Stimulated activated CD8-positive, alpha-beta memory T cell treated with anti-CD3 and anti-CD28 coated beads, Interleukin-7, amount 100 ng/mL, for 24 hours (primary cell): ENCODE data around the gene ARID3A.

ENCODE experiments used
- DNase-seq: peaks from one replicate; pipeline ENCODE4 v3.0.0-alpha.2; 2020; ENCODE audit warnings: low read depth

The ARID3A gene

DNA sequence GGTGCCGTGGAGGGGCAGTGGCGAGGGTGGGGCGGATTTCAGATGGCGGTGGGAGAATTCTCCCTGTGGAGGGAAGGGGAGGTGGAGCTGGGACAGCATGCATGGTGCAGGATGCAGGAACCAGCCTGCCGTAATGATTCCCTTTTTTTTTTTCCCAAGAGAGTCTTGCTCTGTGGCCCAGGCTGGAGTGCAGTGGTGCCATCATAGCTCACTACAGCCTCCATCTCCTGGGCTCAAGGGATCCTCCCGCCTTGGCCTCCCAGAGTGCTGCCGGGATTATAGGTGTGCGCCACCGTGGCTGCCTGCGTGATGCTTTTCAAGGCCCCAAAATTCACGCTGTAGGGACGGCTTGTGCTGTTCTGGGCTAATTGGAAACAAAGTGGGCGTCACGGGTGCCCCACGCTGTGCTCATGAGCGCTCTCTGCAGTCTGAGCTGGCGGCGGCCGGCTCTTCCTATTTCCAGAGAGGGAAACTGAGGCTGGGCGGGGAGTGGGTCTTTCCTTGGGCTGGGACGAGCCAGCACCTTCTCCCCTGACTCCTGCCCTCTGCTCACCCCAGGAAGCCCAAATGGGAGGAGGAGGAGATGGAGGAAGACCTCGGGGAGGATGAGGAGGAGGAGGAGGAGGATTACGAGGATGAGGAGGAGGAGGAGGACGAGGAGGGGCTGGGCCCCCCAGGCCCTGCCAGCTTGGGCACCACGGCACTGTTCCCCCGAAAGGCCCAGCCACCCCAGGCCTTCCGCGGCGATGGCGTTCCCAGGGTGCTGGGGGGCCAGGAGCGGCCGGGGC lies 6.2 kb downstream of the ARID3A start:
- DNase-seq: no peak

DNA sequence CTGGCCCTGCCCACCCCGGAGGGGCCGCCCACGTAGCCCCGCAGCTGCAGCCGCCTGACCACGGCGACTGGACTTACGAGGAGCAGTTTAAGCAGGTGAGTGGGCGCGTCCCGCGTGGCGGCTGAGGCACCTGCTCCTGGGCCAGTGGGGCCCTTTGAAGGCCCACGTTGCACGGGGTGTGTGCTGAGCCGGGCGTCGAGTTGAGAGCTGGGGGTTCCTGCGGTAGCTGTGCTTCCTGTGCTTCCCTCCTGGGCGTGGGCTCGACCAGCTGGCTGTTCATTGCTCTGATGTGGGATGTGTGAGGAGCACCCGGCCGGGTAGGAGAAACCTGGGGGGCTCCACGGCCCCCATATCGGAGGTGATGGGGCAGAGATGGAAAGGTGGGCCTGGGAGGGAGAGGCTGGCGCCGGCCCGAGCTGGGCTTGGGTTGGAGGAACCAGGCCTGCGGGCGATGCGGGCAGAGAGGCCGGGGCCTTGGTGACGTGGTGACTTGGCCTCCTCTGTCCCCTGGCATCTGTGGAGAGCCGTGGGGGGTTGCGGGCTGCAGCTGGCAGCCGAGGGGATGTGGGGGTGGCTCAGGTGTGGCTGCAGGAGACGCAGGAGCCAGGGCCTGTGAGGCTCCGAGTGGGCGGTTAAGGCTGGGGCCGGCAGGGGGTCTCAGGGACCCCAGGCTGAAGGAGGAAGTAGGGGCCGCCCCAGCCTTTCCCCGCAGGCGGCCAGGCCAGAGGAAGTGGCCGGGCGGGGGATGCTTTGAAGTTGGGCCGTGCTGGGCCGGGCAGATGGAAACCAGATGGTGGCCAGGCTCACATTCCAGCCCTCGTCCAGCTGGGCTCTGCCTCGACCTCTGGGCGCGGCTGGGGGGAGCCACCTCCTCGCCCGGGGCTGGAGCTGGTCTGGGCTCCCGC lies 7.1 kb downstream of the ARID3A start:
- DNase-seq: no peak

DNA sequence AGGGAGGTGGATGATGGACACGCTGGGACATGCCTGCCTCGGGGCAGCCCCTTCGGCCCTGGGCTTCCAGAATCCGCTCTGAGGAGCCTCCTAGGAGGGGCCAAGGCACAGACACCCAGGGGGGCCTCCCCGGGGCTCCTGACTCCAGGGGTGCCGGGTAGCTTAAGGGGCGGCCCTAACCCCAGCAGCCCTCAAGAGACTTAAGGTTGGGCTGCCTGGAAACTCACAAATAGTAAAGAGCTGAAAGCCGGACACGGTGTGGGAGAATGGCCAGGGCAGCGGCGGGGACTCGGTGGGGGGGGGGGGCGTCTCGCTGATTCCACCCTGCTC lies 7.7 kb downstream of the ARID3A start:
- DNase-seq: no peak

DNA sequence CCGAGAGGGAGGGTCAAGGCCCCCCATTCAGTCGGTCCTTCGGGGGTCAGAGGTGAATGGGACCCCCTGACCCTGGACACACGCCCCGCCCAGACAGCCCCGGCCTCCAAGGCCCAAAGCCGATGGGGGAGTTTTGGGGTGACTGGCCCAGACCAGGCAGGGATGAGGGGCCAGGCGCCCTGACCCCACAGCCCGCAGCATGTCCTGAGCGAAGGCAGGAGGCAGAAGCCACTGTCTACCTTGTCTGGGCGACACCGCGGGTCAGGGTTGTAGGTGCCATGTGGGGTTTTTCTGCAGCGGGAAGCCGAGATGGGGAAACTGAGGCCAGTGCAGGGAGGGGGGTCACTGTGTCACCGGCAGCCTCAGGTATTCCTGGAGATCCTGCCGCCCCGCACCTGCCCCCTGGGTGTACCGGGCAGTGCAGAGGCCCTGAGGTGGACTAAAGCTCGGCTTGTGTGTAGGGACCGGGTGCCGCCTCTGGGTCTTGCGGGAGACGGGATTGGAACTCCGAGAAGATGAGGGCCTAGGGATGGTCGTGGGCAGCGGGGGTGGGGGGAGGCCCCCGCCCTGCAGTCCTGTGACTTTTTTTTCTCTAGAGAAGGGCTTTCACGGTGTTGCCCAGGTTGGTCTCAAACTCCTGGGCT lies 8.5 kb downstream of the ARID3A start:
- DNase-seq: no peak

DNA sequence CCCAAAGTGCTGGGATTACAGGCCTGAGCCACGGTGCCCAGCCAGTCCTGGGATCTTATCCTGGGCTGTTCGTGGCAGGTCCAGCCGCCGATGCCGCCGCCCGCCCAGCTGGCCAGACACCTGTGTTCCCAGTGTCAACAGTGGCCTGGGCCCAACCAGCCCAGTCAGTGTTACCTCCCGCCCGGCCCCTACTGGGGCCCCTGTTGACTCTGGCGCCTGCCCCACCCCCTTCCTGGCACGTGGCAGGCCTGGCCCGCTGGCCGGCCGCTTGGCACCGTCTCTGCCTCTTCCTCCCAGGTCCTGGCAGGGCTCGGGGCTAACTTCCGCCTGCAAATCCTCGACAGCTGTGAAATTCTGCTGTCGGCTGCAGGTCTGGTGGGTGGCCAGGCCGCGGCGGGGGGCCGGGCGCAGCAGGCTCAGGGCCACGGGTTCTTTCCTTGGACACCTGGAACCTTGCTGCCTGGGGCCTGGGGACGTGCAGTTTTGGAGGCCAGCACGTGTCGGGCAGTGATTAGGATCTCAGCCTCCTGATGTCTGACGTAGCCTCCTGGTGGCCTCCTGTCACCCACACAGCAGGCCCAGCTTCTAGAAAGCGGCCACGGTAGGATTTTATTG lies 9.1 kb downstream of the ARID3A start:
- no peak for DNase-seq

GRCh38 chr19:936175-936546 lies 10.3 kb downstream of the ARID3A start:
- DNase-seq: no peak

DNA sequence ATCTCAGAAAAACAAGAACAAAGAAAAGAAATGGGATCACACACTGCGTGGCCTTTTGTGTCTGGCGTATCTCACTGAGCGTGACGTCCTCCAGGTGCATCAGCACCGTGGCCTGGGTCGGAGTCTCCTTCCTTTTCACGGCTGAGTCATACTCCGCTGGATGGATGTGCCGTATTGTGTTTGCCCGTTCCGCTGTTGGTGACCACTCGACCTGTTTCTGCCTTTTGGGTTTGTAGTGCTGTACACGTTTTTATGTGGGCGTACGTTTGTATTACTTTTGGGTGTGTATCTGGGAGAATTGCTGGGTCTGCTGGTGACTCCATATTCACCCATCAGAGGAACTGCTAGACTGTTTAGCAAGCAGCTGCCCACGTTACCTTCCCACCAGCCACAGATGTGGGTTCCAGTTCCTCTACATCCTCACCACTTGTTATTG lies 11.4 kb downstream of the ARID3A start:
- no peak for DNase-seq

DNA sequence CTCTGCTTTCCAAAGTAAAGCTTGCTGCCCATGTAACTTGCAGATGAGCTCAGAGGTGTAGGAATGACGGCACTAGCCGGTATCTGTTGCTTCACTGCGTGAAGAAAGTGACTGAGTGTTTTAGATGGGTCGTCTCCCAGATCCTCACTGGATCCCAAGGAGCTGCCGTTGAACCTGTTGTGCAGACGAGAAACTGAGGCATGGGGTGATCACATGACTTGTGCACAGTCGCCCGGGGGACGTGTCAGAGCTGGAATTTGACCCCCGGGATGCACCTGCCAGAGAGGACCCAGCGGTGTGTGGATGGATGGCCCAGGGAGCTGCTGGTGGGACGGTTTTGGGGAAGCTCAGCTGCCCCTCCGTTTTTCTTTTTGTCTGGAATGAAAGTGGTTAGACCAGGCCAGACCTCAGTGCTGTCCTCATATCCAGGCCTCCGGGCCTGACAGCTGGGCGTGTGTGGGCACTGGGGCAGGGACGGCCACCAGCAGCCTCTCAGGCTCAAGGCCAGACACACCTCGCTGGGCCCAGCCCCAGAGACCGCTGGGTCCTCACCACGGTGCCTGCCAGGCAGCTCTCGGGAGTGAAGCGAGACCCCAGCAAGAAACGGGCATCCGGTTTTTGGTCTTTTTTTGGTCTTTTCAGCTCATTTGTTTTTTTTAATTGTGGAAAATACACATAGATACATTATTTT lies 12.5 kb downstream of the ARID3A start:
- no peak for DNase-seq

- DNase-seq: no peak
Measured at GRCh38 chr19:939439-939838, 13.6 kb downstream of the ARID3A start.

DNA sequence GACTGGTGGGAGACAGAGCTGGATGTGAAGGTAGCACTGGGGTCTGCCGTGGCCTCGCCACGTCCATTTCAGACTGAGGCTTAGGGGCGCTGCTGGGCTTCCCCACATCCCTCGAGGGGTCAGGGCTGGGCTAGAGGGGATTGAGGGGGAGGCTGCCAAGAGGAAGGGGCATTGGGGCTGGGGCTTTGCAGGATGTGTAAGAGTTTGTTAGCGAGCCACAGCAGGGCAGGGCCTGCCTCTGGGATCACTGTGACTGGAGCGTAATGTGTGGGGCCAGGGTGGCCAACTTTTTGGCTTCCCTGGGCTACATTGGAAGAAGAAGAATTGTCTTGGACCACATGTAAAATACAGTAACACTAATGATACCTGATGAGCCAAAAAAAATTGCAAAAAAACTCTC lies 14.1 kb downstream of the ARID3A start:
- no peak for DNase-seq

GRCh38 chr19:940591-941291 lies 14.9 kb downstream of the ARID3A start:
- no peak for DNase-seq

GRCh38 chr19:941292-942132 lies 15.7 kb downstream of the ARID3A start:
- DNase-seq: no peak

DNA sequence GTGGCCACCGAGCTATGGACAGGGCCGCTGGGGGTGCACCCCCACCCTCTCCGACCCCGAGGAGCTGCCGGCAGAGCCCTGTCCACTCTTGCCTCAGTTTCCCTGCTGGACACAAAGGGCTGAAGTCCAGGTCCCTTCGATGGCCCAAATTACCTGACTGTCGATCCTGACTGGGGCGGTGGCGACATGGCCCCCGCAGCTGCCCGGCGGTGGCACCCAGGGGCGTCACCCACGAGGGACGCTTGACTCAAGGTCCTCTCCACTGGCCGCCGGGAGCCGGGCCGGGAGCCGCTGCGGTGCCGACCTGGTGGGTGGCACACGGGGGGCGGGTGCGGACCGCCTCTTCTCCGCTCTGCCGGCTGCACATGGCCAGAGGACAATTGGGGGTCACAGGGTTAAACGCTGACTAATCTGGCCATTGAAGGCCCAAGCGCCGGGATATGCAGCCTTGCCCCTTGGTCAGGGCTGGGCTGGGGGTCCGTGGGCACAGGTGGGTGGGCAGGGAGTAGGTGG lies 16.4 kb downstream of the ARID3A start:
- no peak for DNase-seq

DNA sequence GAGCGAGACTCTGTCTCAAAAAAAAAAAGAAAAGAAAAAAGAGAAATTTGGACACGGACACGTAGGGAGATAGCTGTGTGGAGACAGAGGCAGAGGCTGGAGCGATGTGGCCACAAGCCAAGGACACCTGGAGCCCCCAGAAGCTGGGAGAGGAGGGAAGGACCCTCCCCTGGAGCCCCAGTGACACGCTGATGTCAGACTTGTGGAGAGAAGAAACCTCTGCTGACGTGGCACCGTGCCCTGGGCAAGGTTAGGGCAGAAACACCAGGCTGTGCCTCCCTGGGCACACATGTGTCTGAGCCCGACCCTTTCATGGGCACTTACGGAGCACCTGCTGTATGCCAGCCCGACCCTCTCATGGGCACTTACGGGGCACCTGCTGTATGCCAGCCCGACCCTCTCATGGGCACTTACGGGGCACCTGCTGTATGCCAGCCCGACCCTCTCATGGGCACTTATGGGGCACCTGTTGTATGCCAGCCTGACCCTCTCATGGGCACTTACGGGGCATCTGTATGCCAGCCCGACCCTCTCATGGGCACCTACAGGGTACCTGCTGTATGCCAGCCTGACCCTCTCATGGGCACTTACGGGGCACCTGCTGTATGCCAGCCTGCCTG lies 17.8 kb downstream of the ARID3A start:
- no peak for DNase-seq

GRCh38 chr19:944171-944567 lies 18.3 kb downstream of the ARID3A start:
- DNase-seq: no peak

GRCh38 chr19:944663-945241 lies 18.9 kb downstream of the ARID3A start:
- no peak for DNase-seq

GRCh38 chr19:945401-946252 lies 19.8 kb downstream of the ARID3A start:
- DNase-seq: no peak

DNA sequence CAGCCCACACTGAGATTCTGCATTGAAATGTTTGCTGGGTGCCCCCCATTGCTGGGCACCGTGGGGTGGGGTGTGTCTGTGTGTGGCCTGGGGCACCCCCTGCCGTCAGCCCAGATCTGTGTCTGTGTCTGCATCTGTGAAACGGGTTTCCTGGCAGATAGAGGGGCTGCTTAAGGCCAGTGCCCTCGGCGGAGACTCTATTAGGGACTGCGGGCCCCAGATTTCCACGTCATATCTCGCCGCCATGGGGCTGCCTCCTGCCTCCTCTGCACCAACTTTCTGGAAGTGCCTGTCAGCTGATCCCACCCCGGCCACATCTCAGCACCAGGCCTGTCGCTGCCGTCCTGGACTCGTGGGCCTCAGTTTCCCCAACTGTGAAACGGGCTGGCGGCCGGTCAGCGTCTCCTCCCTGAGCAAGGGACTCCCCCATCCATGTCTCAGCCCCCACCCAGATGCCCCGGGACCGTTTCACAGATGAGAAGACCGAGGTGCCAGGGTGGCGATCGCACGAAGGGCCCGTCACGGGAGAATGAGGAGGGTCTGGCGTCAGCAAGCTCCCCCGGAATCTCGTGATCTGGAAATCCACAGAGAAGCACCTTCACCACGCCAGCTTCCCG lies 21.4 kb downstream of the ARID3A start:
- no peak for DNase-seq
